T47D (cell line): ENCODE measurements around the gene SKI.

Source experiments
- DNase-seq, 2 experiments: peaks; one replicate each; pipeline versions ENCODE4 v3.0.0 to v3.0.0-alpha.2; 2011 to 2012; ENCODE audit warnings: low read depth in 1 of 2, low spot score in 1 of 2
- JUND ChIP-seq: IDR thresholded peaks from 2 replicates; pipeline ENCODE4 v1.6.1; 2012; ENCODE audit warnings: low read depth
- in situ Hi-C: cut with HindIII; loops from 2 replicates; pipeline ENCODE4 v1.10.0; 2016; ENCODE audit warnings: low sequenced_read_pairs, low pct_unique_long_range_greater_than_20kb

The SKI gene

DNA sequence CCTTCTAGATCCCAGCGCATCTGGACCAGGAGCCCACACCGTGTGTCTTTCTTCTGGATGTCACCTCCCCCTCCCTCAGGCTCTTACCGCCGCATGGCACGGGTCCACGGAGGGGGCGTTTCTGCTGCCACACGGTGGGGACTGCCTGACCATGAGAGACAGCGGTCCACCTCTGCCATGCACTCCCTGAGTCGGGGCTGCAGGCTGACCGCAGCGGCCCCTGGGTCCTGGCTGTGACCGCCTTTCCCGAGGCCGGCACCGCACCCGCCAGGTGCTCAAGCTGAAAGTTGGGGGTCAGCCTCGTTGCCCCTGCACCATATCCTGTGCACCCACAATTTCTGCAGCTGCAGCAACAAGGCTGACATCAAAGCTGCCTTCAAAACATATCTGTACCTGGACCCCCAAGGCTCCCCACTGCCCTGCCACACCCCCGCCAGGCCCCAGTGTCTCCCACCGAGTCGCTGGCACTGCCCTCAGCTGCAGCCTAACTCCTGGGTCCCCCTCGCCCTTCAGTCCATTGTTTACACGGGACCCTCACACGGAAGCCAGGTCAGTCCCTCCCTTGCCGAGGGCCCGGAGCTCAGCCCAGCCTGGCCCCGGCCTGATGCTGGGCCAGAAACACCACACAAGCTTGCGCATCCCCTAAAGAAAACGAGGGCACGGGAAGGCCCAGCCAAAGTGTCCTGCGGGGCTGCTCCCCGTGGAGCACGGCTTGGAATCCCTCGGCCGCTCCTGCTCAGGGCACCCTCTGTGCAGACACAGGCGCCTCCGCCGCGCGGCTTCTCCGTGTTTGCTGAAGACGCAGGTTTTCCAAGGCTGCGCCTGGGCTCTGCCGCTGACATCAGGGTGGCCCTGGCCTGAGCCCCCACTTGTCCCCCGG is 111.3 kb downstream of the SKI start:
- DNase-seq = no peak
- TF ChIP-seq JUND = no peak
- in situ Hi-C loops = no loop called here

- TF ChIP-seq JUND = no peak
- DNase-seq = no peak
- in situ Hi-C loops = no loop called here
Measured at GRCh38 chr1:2340086-2340917, 112.2 kb downstream of the SKI start.

- in situ Hi-C loops = no loop called here
- TF ChIP-seq JUND = no peak
- DNase-seq = no peak
Measured at GRCh38 chr1:2340918-2341254, 112.8 kb downstream of the SKI start.

- DNase-seq = no peak
- in situ Hi-C loops = no loop called here
- TF ChIP-seq JUND = no peak
Measured at GRCh38 chr1:2341706-2342383, 113.7 kb downstream of the SKI start.

GRCh38 chr1:2342384-2343022 is 114.4 kb downstream of the SKI start:
- no peak for DNase-seq
- no peak for TF ChIP-seq JUND
- in situ Hi-C loops = no loop called here

DNA sequence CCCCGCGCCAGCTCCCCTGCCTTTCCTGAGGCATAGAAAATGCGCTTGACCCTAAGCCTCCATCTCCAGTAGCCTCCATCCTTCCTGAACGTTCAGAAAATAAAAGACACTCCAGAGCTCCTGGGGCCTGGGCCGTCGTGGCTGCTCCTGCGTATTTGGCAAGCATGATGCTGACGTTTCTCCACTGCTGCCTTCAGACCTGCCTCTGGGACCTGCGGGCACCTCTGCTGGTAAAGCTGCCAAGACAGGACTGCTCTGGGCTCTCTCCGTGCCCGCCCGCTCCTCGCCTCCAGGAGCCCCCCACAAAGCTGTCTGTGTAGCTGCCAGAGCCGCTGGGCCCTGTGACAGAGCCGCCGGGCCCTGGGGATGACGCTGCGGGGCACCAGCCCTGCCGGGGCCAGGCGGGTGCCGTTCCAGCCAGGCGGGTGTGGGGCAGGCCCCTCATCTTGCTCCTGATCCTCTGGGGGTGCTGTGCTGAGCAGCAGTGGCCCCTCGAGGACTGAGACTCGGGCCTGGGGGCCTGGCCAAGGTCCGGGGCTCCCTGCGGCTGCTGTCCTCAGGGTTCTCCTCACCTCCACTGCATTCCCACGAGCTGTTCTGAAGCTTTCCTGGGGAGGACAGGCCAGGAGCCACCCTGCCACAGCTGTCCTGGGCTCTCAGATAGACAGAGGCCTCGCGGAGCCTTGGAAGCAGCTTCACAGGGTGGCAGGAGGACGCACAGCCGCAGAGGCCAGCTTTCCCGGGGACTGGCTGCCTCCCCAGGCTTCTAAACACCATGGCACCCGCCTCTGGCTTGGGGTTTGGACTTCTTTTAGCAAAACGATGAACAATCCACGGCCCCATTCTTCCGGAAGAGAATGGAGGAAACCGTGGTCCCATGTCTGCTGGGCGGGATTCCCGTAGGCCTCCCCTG is 115.2 kb downstream of the SKI start:
- in situ Hi-C loops = no loop called here
- TF ChIP-seq JUND = no peak
- DNase-seq = no peak

- TF ChIP-seq JUND = no peak
- DNase-seq = no peak
- in situ Hi-C loops = no loop called here
Measured at GRCh38 chr1:2344121-2344681, 116.1 kb downstream of the SKI start.

- TF ChIP-seq JUND = no peak
- DNase-seq = no peak
- in situ Hi-C loops = no loop called here
Measured at GRCh38 chr1:2344744-2345296, 116.7 kb downstream of the SKI start.

DNA sequence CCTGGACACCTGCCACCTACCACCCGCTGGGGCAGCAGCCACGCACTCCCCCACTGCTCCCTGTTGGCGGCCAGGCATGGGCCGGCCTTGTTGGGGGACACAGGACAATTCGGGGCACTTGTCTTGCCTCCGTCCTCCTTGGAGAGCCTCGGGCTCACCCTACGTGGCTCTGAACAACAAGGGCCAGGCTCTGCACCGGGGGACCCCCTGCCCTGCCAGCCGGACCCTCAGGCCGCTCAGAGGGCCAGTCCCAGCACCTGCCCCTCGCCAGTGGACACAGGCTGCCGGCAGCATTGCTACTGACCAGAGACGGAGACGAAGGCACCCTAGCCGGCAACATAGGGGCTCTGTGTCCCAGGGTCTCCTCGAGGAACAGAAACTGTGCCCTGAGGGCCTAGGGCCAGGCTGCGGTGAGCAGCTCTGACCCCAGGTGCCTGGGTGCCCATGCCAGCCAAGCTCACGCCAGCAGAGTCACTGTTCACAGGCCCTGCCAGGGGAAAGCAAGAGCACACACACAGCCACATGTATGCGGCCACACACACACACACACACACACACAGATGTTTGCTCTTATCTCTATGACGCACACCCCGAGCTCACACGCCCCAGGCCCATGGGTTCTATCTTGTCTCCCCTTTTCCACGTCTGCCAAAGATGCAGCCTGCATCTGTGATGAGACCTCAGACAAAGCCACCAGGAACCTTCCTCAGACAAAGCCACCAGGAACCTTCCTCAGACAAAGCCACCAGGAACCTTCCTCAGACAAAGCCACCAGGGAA is 117.4 kb downstream of the SKI start:
- no peak for DNase-seq
- no peak for TF ChIP-seq JUND

GRCh38 chr1:2346691-2347408 is 118.7 kb downstream of the SKI start:
- DNase-seq = no peak
- in situ Hi-C loops = no loop called here
- no peak for TF ChIP-seq JUND

More for the DNA sequence above, 117.4 kb downstream of the SKI start:
- in situ Hi-C loops = no loop called here
